Activated CD4-positive, alpha-beta memory T cell treated with anti-CD3 and anti-CD28 coated beads, Interleukin-2, amount 10 ng/mL, durations not matched to agents 7 days and 5 days (primary cell): ENCODE results near the gene NTMT1. TPM values are rescaled to one million over a fixed set of nuclear protein-coding genes. Genes with fewer than 3 reads are reported as not detected.

ENCODE experiments used
- CTCF ChIA-PET: fragments of 350-600 bp; sonication (Branson Sonifier 250); formaldehyde crosslinking; loops from one replicate; lab custom pipeline; 2021; ENCODE audit warnings: antibody characterized with exemption, inconsistent platforms; lab: Charles Lee
- POLR2A ChIA-PET: fragments of 350-600 bp; sonication (Branson Sonifier 250); formaldehyde crosslinking; loops from one replicate; lab custom pipeline; 2021; ENCODE audit warnings: antibody characterized with exemption; lab: Charles Lee
- DNase-seq: peaks from one replicate; pipeline ENCODE4 v3.0.0-alpha.2; 2020
- H3K27ac Mint-ChIP-seq: one replicate; pipeline ENCODE4 v1.8.0; 2021; ENCODE audit warnings: mild to moderate bottlenecking, mixed read lengths
- H3K27me3 Mint-ChIP-seq: one replicate; pipeline ENCODE4 v1.8.0; 2021; ENCODE audit warnings: mixed read lengths
- H3K36me3 Mint-ChIP-seq: one replicate; pipeline ENCODE4 v1.8.0; 2021; ENCODE audit warnings: low read depth, mixed read lengths
- H3K4me1 Mint-ChIP-seq: one replicate; pipeline ENCODE4 v1.8.0; 2021; ENCODE audit warnings: mixed read lengths
- H3K4me3 Mint-ChIP-seq: one replicate; pipeline ENCODE4 v1.8.0; 2021; ENCODE audit warnings: mild to moderate bottlenecking, mixed read lengths
- H3K9me3 Mint-ChIP-seq: one replicate; pipeline ENCODE4 v1.8.0; 2021; ENCODE audit warnings: mixed read lengths
- total RNA-seq, 2 experiments: library from RNA; stranded (reverse); gene quantifications; one replicate each; pipeline ENCODE4 v1.2.3, GENCODE V29; 2021

NTMT1 gene
- total RNA-seq, 2 experiments from 2014 or later, result 34.2 to 38.7 TPM

DNA sequence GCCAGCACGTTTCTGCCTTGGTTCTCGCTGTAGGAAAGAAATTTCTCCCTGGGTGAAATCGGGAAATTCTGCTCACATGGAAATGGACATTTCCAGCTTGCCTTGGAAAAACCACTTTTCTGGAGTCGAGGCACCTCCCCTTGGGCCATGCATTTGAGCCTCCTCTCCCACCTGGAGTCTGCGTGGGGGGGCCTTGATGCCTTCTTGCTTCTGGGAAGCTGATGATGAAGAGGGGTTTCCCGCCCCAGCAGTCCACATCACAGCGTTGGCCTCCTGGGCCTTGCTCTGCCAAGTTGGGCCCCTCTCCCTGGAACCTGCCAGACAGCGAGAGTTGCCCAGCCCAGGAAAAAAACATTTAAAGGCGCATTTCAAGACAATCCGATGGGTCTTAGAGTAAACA, 17.7 kb downstream of the NTMT1 start:
- Mint-ChIP-seq H3K4me1 (peaks cover 20% of the 10 kb centered on the region), H3K36me3 (peaks cover 2% of the 10 kb centered on the region), H3K27ac (no peak overlapping the region), H3K27me3 (no peaks in the 10 kb centered on the region), H3K4me3 (peak overlapping the region; percentile 39), H3K9me3 (no peaks in the 10 kb centered on the region)
- DNase-seq, result no peak
- ChIA-PET CTCF (interaction anchor here (0.8 to 7.5 kb wide), 7 partner anchors 18 to 512 kb away, joined by 3 to 51 read pairs (median 7); partner anchors contain the start of gene NTMT1), POLR2A (no interaction called here)

DNA sequence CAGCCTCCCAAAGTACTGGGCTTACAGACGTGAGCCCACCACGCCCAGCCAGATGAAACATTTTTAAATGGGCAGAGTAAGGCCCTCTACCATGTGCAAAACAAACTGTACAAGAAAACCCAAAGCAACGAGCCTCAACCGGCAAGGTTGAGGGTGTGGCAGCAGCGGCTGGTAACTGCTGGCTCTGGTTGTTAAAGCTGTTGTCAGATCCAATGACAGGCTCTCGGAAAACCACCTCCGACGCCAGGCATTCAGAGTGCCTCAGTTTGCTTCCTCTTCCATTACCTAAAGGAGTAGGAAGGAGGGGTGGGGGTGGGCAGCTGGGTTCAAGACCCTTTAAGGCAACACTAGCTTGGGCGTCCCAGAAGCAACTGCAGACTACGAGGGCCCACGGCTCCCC, 18.4 kb downstream of the NTMT1 start:
- Mint-ChIP-seq H3K4me3 (no peak overlapping the region), H3K4me1 (peaks cover 20% of the 10 kb centered on the region), H3K9me3 (no peaks in the 10 kb centered on the region), H3K27ac (no peak overlapping the region), H3K27me3 (no peaks in the 10 kb centered on the region), H3K36me3 (peaks cover 2% of the 10 kb centered on the region)
- ChIA-PET CTCF (interaction anchor here (2.3 to 7.5 kb wide), 3 partner anchors 19 to 93 kb away, joined by 7 to 51 read pairs (median 14); partner anchors contain the start of gene NTMT1), POLR2A (no interaction called here)
- no peak for DNase-seq

DNA sequence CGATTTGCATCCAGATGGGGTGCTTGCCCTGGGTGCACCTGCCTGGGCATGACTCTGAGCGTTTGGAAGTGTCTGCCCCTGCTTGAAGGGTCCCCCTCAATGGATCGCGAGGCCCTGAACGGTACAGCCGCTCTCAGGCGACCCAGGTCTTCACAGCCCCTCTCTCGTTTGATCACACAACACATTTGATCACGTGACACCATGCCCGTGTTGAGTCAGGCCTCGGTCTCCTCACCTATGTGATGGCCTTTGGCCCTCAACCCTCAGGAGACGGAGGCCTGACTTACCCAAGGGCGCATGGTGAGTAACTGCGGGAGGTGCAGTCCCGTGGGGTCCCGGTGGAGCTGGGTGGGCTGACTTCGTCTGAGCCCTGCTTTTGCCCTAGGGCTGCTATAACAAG, 18.9 kb downstream of the NTMT1 start:
- peaks cover 18% of the 10 kb centered on the region for H3K4me1 Mint-ChIP-seq

DNA sequence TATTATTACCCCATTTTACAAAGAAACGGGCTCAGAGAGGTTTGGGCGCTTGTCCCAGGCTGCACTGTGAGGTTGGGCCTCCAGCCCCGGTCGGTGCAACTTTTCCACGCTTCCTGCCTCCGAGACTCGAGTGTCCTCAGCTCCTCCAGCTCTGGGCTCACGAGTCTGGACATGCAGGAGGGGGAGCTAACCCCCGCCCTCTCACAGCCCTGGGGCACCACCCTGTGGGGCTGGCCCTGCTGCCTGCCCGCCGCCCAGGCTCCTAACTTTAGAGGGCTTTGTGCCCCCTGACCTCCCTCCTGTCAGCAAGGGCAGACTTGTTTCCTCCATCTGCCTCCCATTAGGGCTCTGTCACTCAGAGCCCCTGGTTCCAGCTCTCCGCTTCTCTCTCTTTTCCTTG, 20.3 kb downstream of the NTMT1 start:
- CTCF ChIA-PET, result no interaction called here
- Mint-ChIP-seq H3K9me3 (no peaks in the 10 kb centered on the region), H3K4me3 (no peak overlapping the region), H3K36me3 (no peaks in the 10 kb centered on the region), H3K4me1 (peaks cover 5% of the 10 kb centered on the region), H3K27me3 (no peaks in the 10 kb centered on the region), H3K27ac (no peak overlapping the region)
- DNase-seq, result no peak
- POLR2A ChIA-PET, result no interaction called here

More for the DNA sequence above, 18.9 kb downstream of the NTMT1 start:
- Mint-ChIP-seq H3K36me3 (no peaks in the 10 kb centered on the region), H3K9me3 (no peaks in the 10 kb centered on the region), H3K4me3 (no peak overlapping the region), H3K27me3 (no peaks in the 10 kb centered on the region), H3K27ac (no peak overlapping the region)
- no peak for DNase-seq
- POLR2A ChIA-PET, result no interaction called here
- CTCF ChIA-PET, result interaction anchor here (3.2 kb wide), 1 partner anchor 82 kb away, joined by 14 read pairs; no protein-coding TSS in a partner anchor

DNA sequence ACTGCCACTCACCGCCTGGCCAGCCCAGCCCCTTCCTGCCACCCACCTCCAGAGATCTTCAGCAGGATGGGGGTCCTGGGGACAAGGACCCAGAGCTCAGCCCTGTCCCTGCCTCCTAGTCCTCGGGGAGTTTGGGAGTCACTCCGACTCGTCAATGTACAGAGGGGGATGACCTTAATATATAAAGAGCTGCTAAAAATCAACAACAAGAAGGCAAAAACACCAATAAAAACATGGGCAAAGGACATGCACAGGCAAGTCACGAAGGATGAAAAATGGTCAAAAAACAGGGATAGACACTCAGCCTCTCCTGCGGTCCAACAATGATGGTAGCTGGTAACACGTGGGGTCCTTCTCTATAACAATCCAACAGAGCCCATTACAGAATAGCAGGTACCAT, 20.7 kb downstream of the NTMT1 start:
- DNase-seq, result no peak
- CTCF ChIA-PET, result no interaction called here
- Mint-ChIP-seq H3K27me3 (no peaks in the 10 kb centered on the region), H3K27ac (no peak overlapping the region), H3K36me3 (no peaks in the 10 kb centered on the region), H3K9me3 (no peaks in the 10 kb centered on the region), H3K4me1 (peaks cover 3% of the 10 kb centered on the region), H3K4me3 (no peak overlapping the region)
- POLR2A ChIA-PET, result no interaction called here

DNA sequence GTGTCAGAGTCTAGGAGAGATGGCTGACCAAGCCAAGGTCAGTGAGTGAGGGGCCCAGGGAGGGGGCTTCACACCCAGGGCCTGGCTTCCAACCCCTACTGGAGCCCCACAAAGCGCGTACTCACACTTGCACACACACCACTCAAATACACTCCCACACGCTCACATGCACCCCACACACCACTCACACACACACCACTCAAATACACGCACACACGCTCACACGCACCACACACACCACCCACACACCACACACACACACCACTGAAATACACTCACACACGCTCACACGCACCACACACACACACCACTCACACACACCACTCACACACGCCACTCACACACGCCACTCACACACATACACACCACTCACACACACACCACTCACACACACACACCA, 21.7 kb downstream of the NTMT1 start:
- CTCF ChIA-PET, result no interaction called here

DNA sequence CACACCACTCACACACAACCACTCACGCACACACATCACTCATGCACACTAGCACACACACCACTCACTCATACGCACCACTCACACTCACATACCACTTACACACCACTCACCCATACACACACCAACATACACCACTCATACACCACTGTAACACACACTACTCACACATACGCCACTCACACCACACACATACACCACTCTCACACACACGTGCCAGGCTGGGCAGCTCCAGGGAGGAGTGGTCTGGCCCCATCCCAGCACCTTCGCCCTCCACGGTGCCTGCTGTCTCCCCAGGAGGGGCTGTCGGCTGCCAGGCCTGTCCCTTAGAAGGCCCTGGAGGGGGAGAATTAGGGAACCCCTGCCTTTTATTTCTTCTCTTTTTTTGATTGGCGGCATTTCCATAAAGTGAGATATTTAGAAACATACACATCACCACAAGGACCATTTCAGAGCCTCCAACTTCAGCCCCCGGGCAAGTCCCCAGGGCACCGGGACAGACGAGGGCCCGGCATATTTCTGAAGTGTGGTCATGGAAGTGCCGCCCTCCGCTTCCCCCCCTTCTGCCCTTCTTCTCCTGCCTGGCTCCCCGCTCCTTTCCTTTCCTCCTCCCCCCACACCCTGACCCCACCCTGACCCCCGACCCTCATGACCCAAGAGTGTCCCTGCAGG, 22.3 kb downstream of the NTMT1 start:
- no peak for DNase-seq
- ChIA-PET CTCF (no interaction called here), POLR2A (no interaction called here)
- no peaks in the 10 kb centered on the region for H3K9me3 Mint-ChIP-seq
- no peak overlapping the region for H3K27ac Mint-ChIP-seq
- no peak overlapping the region for H3K4me3 Mint-ChIP-seq
- no peaks in the 10 kb centered on the region for H3K4me1 Mint-ChIP-seq
- no peaks in the 10 kb centered on the region for H3K27me3 Mint-ChIP-seq
- no peaks in the 10 kb centered on the region for H3K36me3 Mint-ChIP-seq

More for the DNA sequence above, 21.7 kb downstream of the NTMT1 start:
- Mint-ChIP-seq H3K4me1 (no peaks in the 10 kb centered on the region), H3K4me3 (no peak overlapping the region), H3K36me3 (no peaks in the 10 kb centered on the region), H3K27me3 (no peaks in the 10 kb centered on the region), H3K27ac (no peak overlapping the region), H3K9me3 (no peaks in the 10 kb centered on the region)
- no peak for DNase-seq
- POLR2A ChIA-PET, result no interaction called here

DNA sequence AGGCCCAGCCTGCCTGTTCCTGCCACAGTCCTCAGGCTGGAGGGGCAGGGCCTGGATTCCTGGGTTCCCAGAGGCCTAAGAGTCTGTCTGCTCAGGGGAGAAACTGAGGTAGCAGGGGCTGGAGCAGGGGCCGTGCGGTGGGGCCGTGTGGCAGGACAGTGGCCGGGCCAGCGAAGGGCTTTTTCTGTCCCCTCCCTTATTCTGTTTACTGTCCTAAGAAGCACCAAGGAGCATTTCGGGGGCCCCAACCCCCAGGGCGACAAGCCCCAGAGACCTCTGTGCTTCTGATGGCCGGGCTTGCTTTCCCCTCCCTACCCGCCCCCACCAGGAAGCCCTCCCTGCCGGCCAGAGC, 22.8 kb downstream of the NTMT1 start:
- Mint-ChIP-seq H3K27me3 (peaks cover under 1% of the 10 kb centered on the region), H3K27ac (no peak overlapping the region), H3K4me1 (no peaks in the 10 kb centered on the region), H3K36me3 (no peaks in the 10 kb centered on the region), H3K4me3 (no peak overlapping the region), H3K9me3 (no peaks in the 10 kb centered on the region)
- POLR2A ChIA-PET, result no interaction called here
- no peak for DNase-seq
- CTCF ChIA-PET, result no interaction called here

DNA sequence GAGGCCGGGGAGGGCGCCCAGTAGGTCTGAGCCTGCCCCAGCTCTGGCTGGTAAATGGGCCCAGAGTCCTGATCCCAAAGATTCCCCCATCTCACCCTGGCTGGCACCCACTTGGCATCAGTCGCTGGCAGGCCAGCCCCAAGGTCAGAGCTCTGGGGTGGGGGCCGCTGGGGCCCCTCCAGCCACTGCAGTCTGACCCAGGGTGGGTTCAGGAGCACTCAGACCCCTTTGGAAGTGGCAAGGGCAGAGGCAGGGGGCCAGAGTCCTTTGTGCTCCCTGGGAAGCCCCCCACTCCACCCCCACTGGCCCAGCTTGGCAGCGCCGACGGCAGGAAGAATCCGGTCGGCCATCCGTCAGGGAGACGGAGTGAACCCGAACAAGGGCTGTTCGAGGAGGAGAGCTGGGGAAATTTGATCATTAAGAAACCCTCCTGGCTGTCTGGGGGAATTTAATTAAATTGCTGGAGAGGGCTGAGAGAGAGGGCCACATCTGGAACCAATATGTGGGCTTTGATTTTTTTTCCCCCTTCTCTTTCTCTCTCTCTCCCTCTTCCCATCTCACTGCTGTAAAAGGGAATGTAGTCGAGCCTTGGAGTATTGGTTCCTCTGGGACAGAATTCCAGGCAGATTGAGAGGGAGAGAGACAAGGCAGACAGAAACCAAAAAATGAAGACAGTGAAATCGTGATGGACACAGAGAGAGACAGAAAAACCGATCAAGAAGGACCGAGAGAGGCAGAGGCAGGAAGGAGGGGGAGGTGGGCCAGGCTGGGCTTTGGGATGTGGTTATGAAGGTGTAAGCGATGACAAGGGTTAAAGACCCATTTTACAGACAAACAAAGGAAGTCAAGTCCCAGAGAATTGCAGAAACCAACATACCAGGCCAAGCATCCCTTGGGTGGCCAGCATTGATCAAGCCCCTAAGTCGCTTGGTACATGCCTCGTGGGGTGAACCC, 24.0 kb downstream of the NTMT1 start:
- ChIA-PET POLR2A (no interaction called here), CTCF (no interaction called here)
- Mint-ChIP-seq H3K4me1 (no peaks in the 10 kb centered on the region), H3K9me3 (no peaks in the 10 kb centered on the region), H3K36me3 (no peaks in the 10 kb centered on the region), H3K27me3 (peaks cover 2% of the 10 kb centered on the region), H3K4me3 (no peak overlapping the region), H3K27ac (no peak overlapping the region)
- DNase-seq, result no peak

DNA sequence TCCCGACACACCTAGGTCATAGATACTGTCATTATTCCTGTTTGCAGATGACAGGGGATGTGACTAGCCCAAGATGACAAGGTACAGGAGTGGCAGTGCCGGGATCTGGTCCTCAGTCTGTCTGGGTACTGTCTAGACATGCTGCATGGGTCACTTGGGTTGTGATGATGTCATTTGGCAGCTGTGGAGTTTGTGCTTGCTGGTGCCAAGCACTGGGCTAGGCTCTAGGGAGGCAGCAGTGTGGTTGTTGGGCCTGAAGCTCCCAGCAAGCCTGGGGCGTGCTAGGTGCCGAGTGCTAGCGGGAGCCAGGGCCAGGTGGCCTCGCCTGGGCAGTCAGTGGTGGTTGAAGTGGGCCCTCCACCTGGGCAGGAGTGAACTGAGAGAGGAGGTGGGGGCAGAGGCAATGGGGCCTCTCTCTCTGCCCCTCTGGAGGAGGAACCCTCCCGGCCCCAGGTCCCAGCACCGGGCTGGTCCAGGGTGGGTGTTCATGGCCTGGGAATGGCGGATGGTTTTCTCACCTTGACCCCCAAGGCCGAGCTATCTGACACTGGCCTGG, 24.8 kb downstream of the NTMT1 start:
- ChIA-PET POLR2A (no interaction called here), CTCF (no interaction called here)
- Mint-ChIP-seq H3K27ac (no peak overlapping the region), H3K9me3 (no peaks in the 10 kb centered on the region), H3K27me3 (peaks cover 2% of the 10 kb centered on the region), H3K4me3 (no peak overlapping the region), H3K36me3 (no peaks in the 10 kb centered on the region), H3K4me1 (no peaks in the 10 kb centered on the region)
- DNase-seq, result no peak

DNA sequence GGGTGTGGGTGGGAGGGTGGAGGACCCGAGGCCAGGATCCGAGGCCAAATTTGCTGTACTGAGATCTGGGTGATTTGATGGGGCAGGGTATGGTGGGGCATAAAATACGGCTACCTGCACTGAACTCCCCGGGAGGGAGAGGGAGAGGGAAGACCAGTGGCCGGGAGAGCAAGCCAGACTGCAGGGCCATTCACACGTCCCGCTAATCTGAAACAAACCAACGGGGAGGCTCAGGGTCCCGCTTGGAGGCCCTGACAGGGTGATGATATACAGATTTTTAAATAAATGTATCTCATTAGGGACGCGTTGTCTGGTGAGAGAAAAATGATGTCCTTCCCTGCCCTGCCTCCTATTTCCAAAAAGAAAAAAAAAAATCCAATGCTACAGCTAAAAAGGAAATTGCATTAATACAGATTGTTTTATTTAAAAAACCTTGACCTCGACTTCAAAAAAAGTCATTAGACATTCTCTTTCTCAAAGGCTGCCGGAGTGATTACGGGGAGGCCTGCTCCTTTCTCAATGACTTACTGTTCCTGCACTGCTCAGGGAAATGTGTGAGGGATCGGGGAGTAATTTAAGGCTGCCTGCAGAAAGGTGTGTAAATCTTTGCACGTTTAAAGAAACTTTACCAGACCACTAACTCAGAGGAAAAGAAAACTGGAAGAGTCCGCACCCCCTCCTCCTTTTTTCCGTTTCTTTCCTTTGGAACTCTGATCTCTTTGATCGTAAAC, 28.0 kb downstream of the NTMT1 start:
- H3K4me1 Mint-ChIP-seq, result no peaks in the 10 kb centered on the region
- no peak overlapping the region for H3K4me3 Mint-ChIP-seq
- no peak for DNase-seq
- H3K9me3 Mint-ChIP-seq, result no peaks in the 10 kb centered on the region
- ChIA-PET POLR2A (no interaction called here), CTCF (interaction anchor here (0.6 kb wide), 1 partner anchor 88 kb away, joined by 3 read pairs; no protein-coding TSS in a partner anchor)
- H3K36me3 Mint-ChIP-seq, result no peaks in the 10 kb centered on the region
- no peak overlapping the region for H3K27ac Mint-ChIP-seq
- peaks cover 2% of the 10 kb centered on the region for H3K27me3 Mint-ChIP-seq

DNA sequence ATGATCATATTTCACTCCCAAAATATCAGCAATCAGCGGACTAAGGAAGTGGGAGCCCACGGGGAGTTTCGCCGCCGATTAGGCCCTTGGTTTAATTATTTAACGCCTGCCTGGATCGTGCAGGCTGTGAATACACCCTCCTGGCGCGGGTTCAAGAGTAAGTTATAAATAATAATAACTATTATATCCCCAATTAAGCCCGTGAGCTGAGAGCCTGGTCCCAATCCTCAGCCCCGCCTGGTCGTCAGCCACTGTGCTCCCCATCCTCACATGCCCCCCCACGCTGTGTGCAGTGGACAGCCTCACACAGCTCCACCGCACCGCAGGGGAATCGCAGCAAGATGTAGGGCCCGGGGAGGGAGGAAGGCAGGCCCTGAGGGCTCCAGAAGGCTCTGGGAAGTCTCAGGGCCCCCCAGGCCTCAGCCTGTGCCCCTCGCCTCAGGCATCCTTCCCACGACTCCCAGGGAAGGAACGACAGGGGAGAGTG, 28.6 kb downstream of the NTMT1 start:
- Mint-ChIP-seq H3K4me1 (no peaks in the 10 kb centered on the region), H3K36me3 (no peaks in the 10 kb centered on the region), H3K27ac (no peak overlapping the region), H3K4me3 (no peak overlapping the region), H3K27me3 (peaks cover 2% of the 10 kb centered on the region), H3K9me3 (no peaks in the 10 kb centered on the region)
- POLR2A ChIA-PET, result no interaction called here
- CTCF ChIA-PET, result interaction anchor here (0.6 kb wide), 1 partner anchor 87 kb away, joined by 3 read pairs; no protein-coding TSS in a partner anchor
- no peak for DNase-seq
